ENCODE data around the gene DUS1L.

The DUS1L gene

DNA sequence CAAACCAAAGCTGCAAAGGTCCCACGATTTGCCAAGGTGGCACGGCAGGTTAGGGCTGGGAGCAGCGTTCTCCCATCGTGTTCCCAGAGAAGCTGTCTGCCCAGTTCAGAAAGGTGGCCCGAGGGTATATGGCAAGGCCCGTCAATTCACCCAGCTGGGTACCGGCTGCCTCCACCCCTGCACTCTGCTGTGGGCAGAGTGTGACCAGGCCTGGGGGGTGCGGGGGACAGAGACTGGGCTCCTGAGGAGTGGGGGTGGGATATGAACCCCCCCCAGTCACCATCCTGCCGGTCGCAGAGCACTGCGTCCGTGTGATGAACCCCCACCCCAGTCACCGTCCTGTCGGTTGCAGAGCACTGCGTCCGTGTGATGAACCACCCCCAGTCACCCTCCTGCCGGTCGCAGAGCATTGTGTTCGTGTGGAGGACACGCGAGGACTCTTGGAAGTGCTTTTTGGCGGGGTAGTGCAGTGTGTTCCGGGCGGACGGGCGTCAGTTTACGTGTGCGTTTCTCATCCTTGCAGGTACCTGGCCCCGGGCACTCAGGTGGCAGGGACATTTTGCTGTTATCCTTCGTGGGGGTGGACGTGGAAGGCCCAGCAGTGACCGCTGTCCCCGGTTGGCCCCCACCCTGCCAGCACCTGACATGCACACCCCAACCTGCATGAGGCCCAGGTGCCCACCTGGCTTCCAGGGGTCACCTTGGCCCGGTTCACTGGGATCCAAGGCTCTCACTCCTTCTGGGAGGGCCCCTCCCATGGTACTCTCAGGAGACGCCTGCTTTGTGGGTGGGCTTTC is 35.1 kb upstream of the DUS1L start:
- peak; percentile 7 for DNase-seq

DNA sequence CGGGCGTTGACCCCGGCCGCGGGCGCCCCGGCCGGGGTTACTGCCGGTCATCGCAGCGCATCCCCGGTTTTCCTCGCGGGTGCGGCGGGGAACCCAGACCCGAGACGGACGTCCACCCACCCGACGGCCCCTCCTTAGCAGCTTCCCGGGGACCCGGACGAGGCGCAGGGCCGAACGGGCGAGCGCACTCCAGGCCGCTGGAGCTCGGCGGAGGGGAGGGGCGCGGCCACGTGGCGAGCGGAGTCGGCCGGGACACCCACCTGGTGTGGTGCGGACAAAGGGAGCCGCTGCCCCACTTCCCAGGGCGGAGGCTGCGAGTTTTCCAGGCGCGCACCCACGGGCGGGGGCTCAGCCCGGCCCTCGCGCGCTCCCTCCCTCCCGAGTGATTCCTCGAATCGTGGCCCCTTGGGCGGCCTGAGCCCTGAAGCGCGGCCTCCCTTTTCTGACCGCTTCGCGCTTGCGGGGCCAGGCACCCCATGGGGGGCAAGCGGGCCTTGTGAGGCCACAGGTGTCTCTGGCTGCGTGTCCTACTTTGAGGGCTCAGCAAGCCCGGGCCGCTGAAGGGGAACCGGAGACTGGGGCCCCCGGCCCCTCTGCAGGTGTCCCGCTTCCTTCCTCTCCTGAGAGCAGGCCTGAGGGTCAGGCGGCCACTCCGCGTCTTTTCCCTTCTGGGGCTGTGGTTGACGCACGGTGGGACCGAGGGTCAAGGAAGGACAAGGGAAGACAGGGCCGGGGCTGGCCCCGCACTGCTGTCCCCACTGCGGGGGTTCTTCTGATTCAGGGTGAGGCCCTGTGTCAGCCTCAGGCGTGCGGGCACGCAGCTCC is 33.5 kb upstream of the DUS1L start:
- DNase-seq: no peak

DNA sequence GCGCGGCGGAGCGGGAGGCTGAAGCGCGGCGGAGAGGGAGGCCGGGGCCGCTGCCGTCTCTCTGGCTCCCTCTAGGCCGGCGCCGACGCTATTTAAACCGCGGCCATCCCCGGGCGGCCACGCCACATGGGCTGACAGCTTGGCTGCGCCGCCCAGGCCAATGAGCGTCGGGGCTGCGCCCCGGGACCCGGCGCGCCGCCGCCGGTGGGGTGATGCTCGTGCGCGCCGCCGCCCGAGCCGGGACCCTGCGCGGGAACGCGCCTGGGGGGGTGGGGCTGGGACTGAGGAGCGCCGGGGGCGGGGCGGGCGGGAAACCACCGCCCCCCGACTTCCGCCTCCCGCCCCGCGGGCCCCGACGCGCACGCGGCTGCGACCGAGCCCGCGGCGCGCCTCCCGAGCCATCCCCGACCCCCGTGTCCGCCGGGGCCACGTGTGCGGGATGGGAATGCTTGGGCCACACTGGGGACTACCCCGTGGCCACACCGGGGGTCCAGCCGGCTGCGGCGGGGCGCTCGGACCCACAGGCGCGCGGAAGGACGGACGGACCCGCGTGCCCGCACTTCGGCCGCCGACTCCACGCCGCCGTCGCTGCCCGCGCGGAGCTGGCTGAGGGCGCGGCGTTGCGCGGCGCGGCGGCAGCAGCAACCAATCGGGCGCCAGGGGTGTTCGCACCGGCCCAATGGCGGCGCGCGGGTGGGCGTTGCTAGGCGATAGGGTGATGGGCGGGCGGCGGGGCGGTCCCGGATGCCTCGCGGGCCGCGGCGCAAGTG is 32.8 kb upstream of the DUS1L start, which contains the start of gene FASN:
Gene FASN (minus strand): TSS at position 68 of the 770 bp plus-strand sequence. CDS start 1,791 bp downstream, outside the sequence.
- peak; percentile 97 for DNase-seq

DNA sequence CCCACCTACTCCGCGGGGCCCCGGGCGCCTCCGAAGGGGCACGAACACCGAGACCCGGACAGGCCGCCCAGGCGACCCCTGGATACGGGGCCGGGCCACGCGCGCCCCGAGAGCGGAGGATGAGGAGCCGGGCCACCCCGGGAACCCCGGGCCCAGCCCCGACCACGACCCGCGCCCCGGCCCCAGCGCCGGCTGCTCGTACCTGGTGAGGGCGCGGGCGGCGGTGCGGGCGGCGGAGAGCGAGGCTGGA is 32.2 kb upstream of the DUS1L start:
- DNase-seq: no peak

DNA sequence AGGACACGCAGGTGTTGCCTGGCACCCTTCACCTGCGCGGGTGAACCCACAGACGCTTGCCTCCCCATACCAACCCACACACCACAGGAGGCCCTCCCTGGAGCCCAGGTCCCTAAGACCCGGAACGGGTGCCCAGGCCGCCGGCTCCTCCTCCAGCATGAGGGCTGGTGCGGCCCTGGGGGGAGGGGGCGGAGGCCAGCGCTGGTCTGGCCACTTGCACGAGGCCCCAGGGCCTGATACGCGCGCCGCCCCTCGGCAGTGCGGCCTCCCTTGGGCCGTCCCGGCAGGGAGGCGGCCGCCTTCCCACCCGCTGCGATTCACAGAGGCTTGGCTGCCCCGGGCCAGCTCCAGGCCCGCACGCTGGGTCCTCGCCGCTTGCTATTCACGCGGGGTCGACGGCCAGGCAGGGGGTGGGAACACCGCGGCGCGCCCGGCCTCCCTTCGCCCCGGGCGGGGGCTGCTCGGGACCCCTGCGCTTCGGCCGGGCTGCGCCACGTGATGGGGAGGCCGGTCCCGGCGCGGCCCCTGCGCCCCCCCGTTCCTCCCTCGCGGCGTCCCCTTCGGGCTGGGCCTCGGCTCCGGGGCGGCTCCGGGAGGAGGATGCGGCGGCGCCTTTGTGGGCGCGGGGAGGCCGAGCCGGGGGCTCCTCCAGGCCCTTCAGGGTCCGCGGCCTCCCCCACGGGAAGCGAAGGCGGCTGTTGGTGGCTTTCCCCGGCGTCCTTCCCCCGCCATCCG is 31.7 kb upstream of the DUS1L start:
- DNase-seq: peak; percentile 56

DNA sequence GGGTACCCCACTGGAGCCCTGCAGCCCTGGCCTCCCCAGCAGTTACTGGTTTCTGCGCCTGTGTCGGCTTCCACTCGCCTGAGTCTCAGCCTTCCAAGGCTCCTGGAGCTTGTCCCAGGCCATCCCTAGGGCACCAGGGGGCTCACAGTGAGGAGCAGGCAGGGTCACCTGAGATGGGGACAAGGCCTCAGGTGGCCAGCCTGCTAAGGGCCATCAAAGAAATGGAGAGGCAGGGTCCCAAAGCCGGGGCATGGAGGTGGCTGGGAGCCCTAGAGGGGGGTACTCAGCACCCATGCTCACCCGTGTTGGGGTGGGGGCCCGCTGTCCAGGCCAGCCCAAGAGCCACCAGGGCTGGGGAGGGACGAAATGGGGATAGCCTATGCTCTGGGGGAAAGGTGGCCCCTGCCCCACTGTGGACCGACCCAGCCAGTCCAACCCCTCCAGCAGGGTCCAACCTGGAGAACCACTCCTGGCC is 31.1 kb upstream of the DUS1L start:
- peak; percentile 16 for DNase-seq

DNA sequence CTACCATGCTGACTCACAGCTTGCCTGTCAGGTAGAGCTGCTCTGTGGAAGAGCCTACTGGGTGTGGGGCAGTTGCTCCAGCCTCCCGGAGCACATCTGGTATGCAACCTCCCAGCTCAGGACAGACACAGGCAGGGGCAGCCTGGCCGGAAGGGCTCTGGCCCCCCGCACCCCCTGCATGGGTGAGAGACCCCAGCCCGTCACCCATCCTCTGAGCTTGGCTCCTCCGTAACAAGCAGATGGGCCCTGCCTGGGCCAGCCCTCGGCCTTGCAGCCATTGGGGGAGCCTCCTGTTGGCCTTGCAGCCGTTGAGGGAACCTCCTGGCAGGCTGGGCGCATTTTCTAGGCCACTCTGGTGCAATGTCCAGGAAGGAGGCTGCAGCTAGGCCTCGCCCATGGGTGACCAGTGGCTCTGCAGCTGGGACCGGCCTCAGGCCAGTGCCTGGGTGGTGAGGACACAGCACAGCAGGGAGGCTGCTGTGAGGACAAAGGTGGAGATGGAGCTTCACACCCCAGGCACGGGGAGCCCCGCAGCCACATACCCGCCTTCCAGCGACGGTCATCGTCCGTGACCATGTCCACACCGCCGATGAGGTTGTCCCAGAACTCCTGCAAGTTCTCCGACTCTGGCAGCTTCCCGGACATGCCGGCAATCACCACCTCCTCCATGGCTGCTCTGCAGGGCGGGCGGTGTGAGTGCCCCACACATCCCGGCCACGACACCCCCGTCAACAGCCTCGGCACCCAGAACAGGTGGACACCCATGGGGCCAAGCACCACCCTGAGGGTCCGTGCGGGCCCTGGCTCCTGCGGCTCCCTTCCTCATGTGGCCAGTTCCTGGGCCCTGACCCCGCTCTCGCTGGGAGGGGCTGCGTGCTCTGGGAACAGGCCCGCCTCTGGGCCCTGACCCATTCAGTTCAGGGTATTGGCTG is 30.4 kb upstream of the DUS1L start:
- DNase-seq: peak; percentile 7

DNA sequence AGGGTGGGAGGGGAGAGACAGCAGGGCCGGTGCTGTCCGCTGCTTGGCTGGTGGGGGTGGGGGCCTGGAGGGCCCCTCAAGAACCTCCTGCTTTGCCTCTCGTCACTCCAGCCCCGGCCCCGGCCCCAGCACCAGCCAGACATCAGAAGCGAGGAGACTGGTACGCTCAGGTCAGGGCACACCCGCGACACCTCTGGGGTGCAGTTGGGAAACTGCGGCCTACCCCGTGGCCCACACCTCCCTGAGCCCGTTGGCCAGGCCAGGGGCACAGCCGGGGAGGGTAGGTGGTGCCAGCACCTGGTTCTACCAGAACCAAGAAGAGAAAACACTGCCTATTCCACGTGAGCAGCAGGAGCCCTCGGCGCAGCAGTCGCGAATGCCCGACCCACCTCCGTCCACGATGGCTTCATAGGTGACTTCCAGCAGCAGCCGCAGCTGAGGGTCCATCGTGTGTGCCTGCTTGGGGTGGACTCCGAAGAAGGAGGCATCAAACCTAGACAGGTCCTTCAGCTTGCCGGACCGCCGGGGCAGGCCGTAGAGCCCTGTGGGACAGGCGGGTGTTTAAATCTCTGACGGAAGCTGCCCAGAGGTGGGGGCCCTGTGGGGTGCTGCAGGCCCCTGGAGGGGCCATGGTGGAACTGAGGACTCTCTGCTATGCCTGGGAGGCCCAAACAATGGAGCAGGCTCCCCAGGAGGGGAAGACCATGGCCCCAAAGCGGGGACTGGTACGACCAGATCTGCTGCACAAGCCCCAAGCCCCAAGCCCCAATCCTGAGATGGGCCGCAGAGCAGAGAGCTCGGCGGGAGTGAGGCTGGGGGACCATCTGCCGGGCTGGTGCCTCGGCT is 29.6 kb upstream of the DUS1L start:
- DNase-seq: peak; percentile 4

DNA sequence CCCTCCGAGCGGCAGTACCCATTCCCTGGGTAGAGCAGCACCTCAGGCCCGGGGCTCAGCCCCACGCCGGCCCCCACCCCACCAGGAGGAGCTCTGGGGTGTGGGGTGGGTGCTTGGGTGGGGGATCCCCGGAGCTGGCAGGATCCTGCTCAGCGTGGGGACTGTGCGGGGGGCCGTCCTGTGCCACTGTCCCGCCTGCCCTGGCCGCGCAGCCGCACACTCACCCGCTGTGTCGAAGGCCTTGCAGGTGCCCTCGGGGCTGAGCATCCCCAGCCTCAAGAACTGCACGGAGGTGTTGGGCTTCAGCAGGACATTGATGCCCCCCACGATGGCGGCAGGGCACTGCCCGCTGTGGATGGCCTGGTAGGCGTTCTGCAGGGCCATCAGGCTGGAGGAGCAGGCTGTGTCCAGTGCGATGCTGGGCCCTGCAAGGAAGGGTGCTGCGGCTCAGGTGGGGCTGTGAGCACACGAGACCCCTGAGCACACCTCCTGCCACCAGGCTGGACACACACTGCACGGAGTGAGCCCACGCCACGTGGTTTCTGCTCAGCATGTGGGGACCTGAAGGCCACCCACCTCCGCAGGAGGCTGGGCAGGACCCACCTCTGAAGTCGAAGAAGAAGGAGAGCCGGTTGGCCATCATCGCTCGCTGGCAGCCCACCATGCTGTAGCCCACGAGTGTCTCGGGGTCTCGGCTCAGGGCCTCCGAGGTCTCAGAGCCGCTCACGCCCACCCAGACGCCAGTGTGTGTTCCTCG is 27.6 kb upstream of the DUS1L start:
- peak; percentile 1 for DNase-seq

DNA sequence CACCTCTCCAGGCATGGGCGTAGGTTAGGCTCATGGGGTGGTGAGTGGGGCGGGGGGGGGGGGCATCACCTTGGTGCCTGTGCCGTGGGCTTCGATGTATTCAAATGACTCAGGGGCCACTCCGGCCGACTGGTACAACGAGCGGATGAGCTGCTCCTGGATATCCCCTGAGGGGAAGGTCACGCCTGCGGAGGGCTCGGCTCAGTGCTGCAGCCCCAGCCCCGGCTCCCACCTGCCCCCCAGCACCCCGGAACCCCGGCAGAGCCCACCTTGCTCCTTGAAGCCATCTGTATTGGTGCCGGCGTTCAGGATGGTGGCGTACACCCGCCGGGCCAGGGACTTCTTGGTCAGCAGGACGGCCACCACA is 27.0 kb upstream of the DUS1L start:
- no peak for DNase-seq

DNA sequence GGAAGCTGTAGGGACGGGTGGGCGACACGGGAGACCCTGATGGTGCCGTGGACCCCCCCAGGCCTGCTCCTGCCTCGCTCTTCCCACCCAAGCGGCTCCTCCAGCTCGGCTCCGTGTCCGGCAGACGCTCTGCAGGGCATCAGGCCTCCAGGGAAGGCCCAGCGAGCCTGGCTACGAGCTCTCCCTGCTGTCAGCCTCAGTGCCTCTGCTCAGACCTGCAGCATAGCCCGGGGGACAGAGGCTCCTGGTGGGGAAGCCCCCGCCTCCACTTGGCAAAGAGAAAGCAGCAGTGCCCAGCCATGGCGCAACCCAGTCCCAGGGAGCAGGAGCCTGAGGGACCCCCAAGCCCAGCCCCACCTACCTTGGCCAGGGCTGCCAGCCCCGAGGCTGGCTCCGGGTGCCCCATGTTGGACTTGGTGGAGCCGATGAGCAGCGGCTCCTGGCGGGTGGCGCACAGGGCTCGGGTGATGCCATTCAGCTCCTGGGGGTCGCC is 26.5 kb upstream of the DUS1L start:
- DNase-seq: peak; percentile 3

DNA sequence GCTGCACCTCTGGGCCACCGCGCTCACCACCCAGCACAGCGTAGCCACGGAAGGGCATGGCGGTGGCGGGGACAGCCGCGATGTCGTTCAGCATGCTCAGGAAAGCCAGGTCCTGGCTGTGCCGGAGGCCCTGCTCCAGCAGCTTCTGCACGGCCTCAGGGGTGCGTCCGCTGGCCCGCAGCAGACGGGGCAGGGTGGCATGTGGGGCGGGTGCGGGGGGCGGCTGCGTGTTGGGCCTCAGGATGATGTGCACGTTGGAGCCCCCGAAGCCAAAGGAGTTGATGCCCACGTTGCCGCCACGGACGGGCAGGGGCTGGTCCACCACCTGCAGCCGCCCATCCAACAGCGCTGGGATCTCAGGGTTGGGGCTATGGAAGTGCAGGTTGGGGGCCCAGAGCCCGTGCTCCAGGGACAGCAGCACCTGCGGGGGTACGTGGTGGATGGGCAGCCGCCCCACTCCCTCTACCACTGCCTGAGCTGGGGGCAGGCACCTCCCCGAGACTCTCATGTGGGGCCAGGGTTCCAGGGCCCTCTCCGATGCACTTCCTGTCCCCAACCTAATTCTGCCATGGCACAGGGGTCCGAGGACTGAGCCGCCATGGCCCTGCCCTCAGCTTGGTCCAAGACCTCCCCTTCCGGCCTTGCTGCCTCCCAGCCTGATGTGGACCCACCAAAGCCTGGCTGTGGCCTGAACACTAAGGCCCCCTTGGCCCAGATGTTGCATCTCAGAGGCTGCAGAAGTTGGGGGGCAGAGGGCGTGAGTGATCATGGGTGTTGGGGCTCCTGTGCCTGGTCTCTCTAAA is 25.9 kb upstream of the DUS1L start:
- no peak for DNase-seq

DNA sequence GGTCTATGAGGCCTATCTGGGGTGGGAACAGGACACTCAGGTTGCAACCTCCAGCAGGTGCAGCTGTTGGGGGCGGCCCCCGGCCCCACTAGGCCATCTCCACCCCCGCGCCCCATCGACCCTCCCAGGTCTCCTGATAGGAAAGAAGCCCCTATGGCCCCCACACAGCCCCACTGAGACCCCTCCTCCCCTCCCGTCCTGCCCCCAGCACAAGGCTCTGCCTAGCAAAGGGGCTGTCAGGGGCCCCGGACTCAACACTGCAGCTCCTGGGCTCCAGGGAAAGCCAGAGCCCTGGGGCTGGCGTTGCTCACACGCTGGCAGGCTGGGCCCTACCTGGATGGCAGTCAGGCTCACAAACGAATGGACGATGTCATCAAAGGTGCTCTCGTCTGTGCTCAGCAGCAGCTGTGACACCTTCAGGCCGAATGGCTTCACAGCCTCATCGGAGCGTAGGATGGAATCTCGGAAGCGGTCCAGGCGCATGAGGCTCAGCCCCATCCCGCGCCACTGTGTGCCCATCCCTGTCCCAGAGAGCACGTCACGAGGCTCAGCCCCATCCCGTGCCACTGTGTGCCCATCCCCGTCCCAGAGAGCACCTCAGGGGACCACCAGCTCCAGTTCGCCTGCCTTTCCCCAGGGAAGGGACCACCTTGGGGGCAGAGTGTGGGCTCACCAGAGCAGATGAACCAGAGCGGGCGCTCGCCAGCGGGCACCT is 25.1 kb upstream of the DUS1L start:
- DNase-seq: peak; percentile 8

DNA sequence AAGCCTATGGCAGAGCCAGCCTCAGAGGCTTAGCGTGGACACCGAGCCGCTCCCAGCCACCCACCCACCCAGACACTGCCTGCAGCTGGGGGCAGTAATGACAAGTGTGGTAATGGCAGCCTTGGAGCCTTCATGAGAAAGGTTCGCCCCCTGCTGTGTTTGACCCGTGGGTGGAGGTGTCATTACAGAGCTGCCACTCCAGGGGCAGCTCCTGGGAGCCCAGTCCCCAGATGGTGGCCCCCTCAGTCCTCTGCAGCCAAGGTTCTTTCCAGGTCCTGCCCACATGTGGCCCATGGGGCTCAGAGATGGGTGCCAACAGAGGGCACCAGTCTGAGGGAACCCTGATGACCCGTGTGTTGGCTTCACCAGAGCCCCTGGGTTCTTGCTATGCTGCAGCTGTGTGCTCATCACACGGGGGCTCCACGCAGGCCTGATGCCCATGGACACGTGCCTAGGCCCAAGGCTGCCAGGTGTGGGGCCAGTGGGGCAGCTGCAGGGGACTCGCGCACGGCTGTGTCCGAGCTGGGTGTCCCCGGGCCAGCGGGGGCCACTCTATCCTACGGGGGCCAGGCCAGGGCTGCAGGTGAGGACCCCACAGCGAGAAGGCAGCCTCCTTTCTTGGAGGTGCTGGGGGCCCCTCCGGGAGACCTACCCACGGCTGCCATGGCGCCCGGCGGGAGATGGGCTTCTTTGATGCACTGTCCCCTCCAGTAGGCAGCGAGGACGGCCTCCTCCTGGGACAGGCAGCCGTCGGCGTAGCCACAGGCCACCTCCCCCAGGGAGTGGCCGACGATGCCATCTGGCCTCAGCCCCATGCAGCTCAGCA is 24.3 kb upstream of the DUS1L start:
- DNase-seq: peak; percentile 5

DNA sequence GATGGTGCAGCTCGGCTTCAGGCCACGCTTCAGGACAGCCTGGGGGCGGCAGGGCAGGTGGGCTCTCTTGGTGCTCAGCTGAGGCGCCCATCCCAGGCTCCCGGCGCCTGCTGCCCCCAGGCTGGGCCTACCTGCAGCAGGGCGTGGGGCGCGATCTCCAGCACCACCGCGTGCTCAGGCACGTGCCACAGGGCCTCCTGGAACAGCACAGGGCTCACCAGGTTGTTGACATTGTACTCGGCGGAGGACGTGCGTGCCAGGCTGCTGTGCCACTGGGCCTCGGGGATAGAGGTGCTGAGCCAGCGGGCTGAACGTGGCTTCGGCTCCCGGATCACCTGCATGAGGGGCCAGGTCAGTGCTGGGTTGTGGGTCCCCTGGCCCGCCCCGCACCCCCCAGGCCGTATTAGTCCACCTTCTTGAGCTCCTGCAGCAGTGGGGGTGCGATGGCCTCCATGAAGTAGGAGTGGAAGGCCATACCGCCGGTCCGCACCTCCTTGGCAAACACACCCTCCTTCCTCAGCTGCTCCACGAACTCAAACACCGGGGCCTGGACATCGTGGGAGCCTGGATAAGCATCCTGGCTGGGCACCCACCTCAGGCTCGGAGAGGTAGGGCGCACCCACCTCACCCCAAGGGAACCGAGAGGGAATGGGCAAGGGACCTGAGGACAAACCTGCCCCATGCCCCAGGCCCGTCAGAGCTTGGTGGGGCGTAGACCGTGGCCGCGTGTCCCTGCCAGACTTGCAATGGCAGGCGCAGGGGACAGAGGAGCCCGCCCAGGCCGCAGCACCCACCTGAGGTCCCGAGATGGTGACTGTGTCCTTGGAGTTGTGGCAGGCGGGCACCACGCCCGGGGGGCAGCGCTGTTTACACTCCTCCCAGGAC is 23.5 kb upstream of the DUS1L start:
- peak; percentile 3 for DNase-seq
